ENCODE measurements around the gene ALDH1L1.

DNA sequence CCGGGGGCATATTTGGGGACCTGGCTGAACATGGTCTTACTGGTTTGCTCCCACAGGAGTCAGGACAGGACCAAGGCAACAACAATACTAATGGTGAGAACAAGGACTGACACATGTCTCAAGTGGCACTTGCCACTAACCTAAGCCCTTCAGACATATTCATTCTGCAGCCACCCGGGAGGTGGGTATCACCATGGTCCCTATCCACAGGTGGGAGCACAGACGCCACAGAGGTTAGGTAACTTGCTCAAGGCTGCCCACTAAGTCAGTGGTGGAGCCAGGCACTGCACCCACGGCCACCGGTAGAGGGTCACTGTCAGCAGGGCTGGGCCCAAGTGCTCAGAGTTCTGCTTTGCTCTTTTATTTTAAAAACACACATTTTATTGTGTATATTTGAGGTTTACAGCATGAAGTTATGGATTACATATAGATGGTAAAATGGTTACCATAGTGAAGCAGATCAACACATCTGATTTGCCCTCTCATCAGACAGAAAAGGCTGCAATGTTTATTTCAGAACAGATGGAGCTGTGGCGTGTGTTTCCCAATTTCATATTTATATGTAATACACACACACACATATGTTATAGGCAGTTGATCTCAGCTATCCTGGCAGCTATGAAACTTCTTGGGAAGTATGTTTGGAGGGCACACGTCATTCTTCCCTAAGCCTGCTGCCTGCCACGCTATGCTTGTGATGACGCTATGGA, 66.5 kb downstream of the ALDH1L1 start:
- TF ChIP-seq, protein P1, sequence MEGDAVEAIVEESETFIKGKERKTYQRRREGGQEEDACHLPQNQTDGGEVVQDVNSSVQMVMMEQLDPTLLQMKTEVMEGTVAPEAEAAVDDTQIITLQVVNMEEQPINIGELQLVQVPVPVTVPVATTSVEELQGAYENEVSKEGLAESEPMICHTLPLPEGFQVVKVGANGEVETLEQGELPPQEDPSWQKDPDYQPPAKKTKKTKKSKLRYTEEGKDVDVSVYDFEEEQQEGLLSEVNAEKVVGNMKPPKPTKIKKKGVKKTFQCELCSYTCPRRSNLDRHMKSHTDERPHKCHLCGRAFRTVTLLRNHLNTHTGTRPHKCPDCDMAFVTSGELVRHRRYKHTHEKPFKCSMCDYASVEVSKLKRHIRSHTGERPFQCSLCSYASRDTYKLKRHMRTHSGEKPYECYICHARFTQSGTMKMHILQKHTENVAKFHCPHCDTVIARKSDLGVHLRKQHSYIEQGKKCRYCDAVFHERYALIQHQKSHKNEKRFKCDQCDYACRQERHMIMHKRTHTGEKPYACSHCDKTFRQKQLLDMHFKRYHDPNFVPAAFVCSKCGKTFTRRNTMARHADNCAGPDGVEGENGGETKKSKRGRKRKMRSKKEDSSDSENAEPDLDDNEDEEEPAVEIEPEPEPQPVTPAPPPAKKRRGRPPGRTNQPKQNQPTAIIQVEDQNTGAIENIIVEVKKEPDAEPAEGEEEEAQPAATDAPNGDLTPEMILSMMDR (IDR thresholded peaks at IDR 0.05): no peak
- no peak for TF ChIP-seq POLR2A (IDR thresholded peaks at IDR 0.05)
